PC-3 (cell line): ENCODE measurements around the gene SH3BGRL3. TPM values are rescaled to one million over a fixed set of nuclear protein-coding genes. Genes with fewer than 3 reads are reported as not detected.
"Not testable (repeated sequence)": the region's sequence is repeated elsewhere in the genome, so short reads cannot be mapped to it uniquely, and the experiment has no call there.

Experiments
- ATAC-seq: fragments of 200-7000 bp; cut with Tn5 transposase; 2 replicates; pipeline ENCODE4 v1.9.1; 2020; ENCODE audit warnings: mild to moderate bottlenecking, moderate library complexity
- Bru-seq: library from RNA; stranded (reverse); fragments of 400-500 nt; gene quantifications from one replicate; lab custom pipeline; 2021; lab: Mats Ljungman, UMichigan
- BruChase-seq, 2 experiments: library from RNA; stranded (reverse); fragments of 400-500 nt; gene quantifications; one replicate each; lab custom pipeline; 2021; lab: Mats Ljungman, UMichigan
- BruUV-seq: library from RNA; stranded (reverse); fragments of 400-500 nt; replicated peaks from 2 replicates; lab custom pipeline; 2021; lab: Mats Ljungman, UMichigan
- CTCF ChIA-PET: fragments of 300-600 bp; sonication (Branson Sonifier 250); formaldehyde crosslinking; loops from one replicate; lab custom pipeline; 2022; ENCODE audit warnings: antibody characterized with exemption; lab: Charles Lee
- POLR2A ChIA-PET: fragments of 300-600 bp; sonication (Branson Sonifier 250); formaldehyde crosslinking; loops from one replicate; lab custom pipeline; 2022; ENCODE audit warnings: antibody characterized with exemption; ENCODE audit not compliant: unreplicated experiment; lab: Charles Lee
- DNase-seq: peaks from one replicate; pipeline ENCODE4 v3.0.0-alpha.2; 2015
- H2AFZ ChIP-seq: fragments of 300-600 bp; sonication (generic); 2 replicates; pipeline ENCODE4 v1.6.0; 2016; ENCODE audit warnings: antibody characterized with exemption, low read length
- H3F3A ChIP-seq: fragments of 300-600 bp; sonication (generic); one replicate; pipeline ENCODE4 v1.6.0; 2017; ENCODE audit warnings: antibody characterized with exemption, low read length, control low read depth, mild to moderate bottlenecking; ENCODE audit not compliant: unreplicated experiment
- H3K27ac ChIP-seq: fragments of 300-600 bp; sonication (generic); 2 replicates; pipeline ENCODE4 v1.5.1; 2016; ENCODE audit warnings: mild to moderate bottlenecking, low read length
- H3K27me3 ChIP-seq: fragments of 300-600 bp; sonication (generic); 2 replicates; pipeline ENCODE4 v1.6.1; 2016; ENCODE audit warnings: low read length, mixed read lengths
- H3K36me3 ChIP-seq: fragments of 300-600 bp; sonication (generic); 2 replicates; pipeline ENCODE4 v1.6.1; 2016; ENCODE audit warnings: low read depth, mixed run types, low read length, mixed read lengths
- H3K4me1 ChIP-seq: fragments of 300-600 bp; sonication (generic); 2 replicates; pipeline ENCODE4 v1.5.1; 2016; ENCODE audit warnings: low read length; ENCODE audit not compliant: insufficient read depth
- H3K4me2 ChIP-seq: fragments of 300-600 bp; sonication (generic); 2 replicates; pipeline ENCODE4 v1.6.0; 2016; ENCODE audit warnings: low read length
- H3K4me3 ChIP-seq: fragments of 300-600 bp; sonication (generic); 2 replicates; pipeline ENCODE4 v1.5.1; 2016; ENCODE audit warnings: mild to moderate bottlenecking, low read length, mixed read lengths
- H3K79me2 ChIP-seq: fragments of 300-600 bp; sonication (generic); 2 replicates; pipeline ENCODE4 v1.6.1; 2017; ENCODE audit warnings: low read length, mixed read lengths
- H3K9ac ChIP-seq: fragments of 300-600 bp; sonication (generic); 2 replicates; pipeline ENCODE4 v1.6.0; 2016; ENCODE audit warnings: mild to moderate bottlenecking, low read length
- H3K9me2 ChIP-seq: fragments of 300-600 bp; sonication (generic); replicated peaks from 2 replicates; pipeline ENCODE4 v1.6.1; 2016; ENCODE audit warnings: mixed run types, low read length, mixed read lengths
- H3K9me3 ChIP-seq: fragments of 300-600 bp; sonication (generic); 2 replicates; pipeline ENCODE4 v1.6.1; 2016; ENCODE audit warnings: low read length, mixed read lengths
- H4K20me1 ChIP-seq: fragments of 300-600 bp; sonication (generic); 2 replicates; pipeline ENCODE4 v1.6.1; 2016; ENCODE audit warnings: low read length, mixed read lengths
- CTCF ChIP-seq: fragments of 300-600 bp; sonication (generic); conservative IDR thresholded peaks from 2 replicates; pipeline ENCODE4 v1.5.1; 2017; ENCODE audit warnings: antibody characterized with exemption, low read depth, mild to moderate bottlenecking, low read length
- EZH2 ChIP-seq: fragments of 300-600 bp; sonication (generic); IDR thresholded peaks from one replicate; pipeline ENCODE4 v1.6.1; 2017; ENCODE audit warnings: antibody characterized with exemption, mild to moderate bottlenecking, low read length; ENCODE audit not compliant: unreplicated experiment
- EZH2phosphoT487 ChIP-seq: fragments of 300-600 bp; sonication (generic); IDR thresholded peaks from 2 replicates; pipeline ENCODE4 v1.6.1; 2018; ENCODE audit warnings: mild to moderate bottlenecking, antibody characterized with exemption, low read length, borderline replicate concordance
- intact Hi-C: fragments of 100-400 bp; cut with micrococcal nuclease; formaldehyde crosslinking; loops from 2 replicates; pipeline ENCODE4 v1.9.0; 2023
- long read RNA-seq: library from polyadenylated mRNA; unstranded; transcript quantifications from one replicate; pipeline ENCODE4 v2.0.0, GENCODE V29; 2021; ENCODE audit not compliant: unreplicated experiment
- total RNA-seq: library from RNA; depleted of rRNA; stranded (reverse); fragments of >200 nt; gene quantifications from 2 replicates; pipeline ENCODE4 v1.2.3, GENCODE V29; 2014; rRNA removed

SH3BGRL3 gene
- total RNA-seq = 181 and 193 TPM in 2 replicates
- Bru-seq, nascent RNA = percentile 99 among the genes with signal in this experiment
- BruChase-seq, experiment 1, labeled RNA remaining after a 6-hour chase = percentile 99 among the genes with signal in this experiment
- BruChase-seq, experiment 2, labeled RNA remaining after a 2-hour chase = percentile 99 among the genes with signal in this experiment
- long read RNA-seq, transcript SH3BGRL3-202 (2 exons, 768 nt) = minor isoform, 26 of 931 reads
- long read RNA-seq, transcript SH3BGRL3-201 (3 exons, 1,661 nt) = major isoform, 799 of 931 reads
- long read RNA-seq, partial matches to known transcripts = 12 of 931 reads
- long read RNA-seq, other reads (novel, unspliced or antisense) = 94 of 931 reads

GRCh38 chr1:26279456-26280332, at the start of gene SH3BGRL3:
SH3BGRL3 (plus strand) TSS chr1:26280086; CDS start chr1:26280156, 70 bp downstream.
- Histone ChIP-seq H3K9ac (peak within 1 kb of the TSS; percentile 87), H3K79me2 (peaks cover 34% of the 10 kb centered on the region), H2AFZ (peak within 1 kb of the TSS; percentile 44; the same call in 1 of the 2 replicates), H3K36me3 (peaks cover 29% of the 10 kb centered on the region), H4K20me1 (peaks cover 9% of the 10 kb centered on the region; the same call in 1 of the 2 replicates), H3F3A (peaks cover 37% of the 10 kb centered on the region), H3K9me3 (no peaks in the 10 kb centered on the region), H3K4me1 (peaks cover 84% of the 10 kb centered on the region), H3K4me2 (peak within 1 kb of the TSS; percentile 94), H3K4me3 (peak within 1 kb of the TSS; percentile 75), H3K27ac (peak within 1 kb of the TSS; percentile 99), H3K9me2 (no peaks in the 10 kb centered on the region), H3K27me3 (no peaks in the 10 kb centered on the region)
- TF ChIP-seq CTCF = peak; percentile 56
- TF ChIP-seq EZH2 = no peak
- TF ChIP-seq EZH2phosphoT487 = no peak
- ATAC-seq (peak; percentile 38), DNase-seq (peak; percentile 87)
- POLR2A ChIA-PET = interaction anchor here (0.5 to 0.8 kb wide), 4 partner anchors 9 to 952 kb away, joined by 3 to 5 read pairs (median 4); partner anchors contain the start of gene PAFAH2
- intact Hi-C loops = loop anchor here (2.0 kb wide), 1 partner anchor 27 kb away; the partner anchor contains the start of gene UBXN11
- CTCF ChIA-PET = interaction anchor here (0.7 to 1.2 kb wide), 4 partner anchors 42 to 137 kb away, joined by 3 to 6 read pairs (median 4); partner anchors contain the start of genes CEP85 and ZNF593
- BruUV-seq = no TSS peak

GRCh38 chr1:26230682-26231081, 49.2 kb upstream of the SH3BGRL3 start:
- CTCF ChIA-PET, BruUV-seq: not testable (repeated sequence)

More at GRCh38 chr1:26230682-26231081, 49.2 kb upstream of the SH3BGRL3 start:
- ATAC-seq, H3K36me3 ChIP-seq, H3K9me3 ChIP-seq, H2AFZ ChIP-seq, H3K27me3 ChIP-seq, H3K27ac ChIP-seq, H3K4me1 ChIP-seq, H3K4me3 ChIP-seq, DNase-seq, H3F3A ChIP-seq, POLR2A ChIA-PET, H4K20me1 ChIP-seq, H3K9ac ChIP-seq, H3K9me2 ChIP-seq, H3K4me2 ChIP-seq: not testable (repeated sequence)
- peaks cover 15% of the 10 kb centered on the region for H3K79me2 ChIP-seq
- intact Hi-C loops = loop anchor here (5.0 kb wide), 1 partner anchor 92 kb away; no protein-coding TSS in a partner anchor
